Cerebellar cortex (tissue), 1 donor: ENCODE results near the gene UMODL1.
"Not testable (repeated sequence)": the region's sequence is repeated elsewhere in the genome, so short reads cannot be mapped to it uniquely, and the experiment has no call there.

Experiments used
- DNase-seq: peaks from one replicate; pipeline ENCODE4 v3.0.0-alpha.2; 2015; ENCODE audit warnings: low spot score

UMODL1 gene

GRCh38 chr21:42061195-42061985 lies 9.7 kb upstream of the UMODL1 start:
- DNase-seq, result no peak

DNA sequence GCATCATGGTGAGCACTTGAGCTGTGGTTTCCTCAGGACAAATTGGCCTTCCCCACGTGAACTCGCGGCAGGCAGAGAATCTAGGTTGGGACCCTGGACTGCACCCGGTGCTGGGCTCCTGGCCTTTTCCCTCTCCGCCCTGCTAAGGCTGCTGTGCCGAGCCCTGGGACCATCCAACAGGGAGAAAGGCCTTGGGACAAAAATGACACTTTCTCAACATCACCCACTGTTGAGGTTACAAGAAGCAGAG lies 9.2 kb upstream of the UMODL1 start:
- DNase-seq, result no peak

DNA sequence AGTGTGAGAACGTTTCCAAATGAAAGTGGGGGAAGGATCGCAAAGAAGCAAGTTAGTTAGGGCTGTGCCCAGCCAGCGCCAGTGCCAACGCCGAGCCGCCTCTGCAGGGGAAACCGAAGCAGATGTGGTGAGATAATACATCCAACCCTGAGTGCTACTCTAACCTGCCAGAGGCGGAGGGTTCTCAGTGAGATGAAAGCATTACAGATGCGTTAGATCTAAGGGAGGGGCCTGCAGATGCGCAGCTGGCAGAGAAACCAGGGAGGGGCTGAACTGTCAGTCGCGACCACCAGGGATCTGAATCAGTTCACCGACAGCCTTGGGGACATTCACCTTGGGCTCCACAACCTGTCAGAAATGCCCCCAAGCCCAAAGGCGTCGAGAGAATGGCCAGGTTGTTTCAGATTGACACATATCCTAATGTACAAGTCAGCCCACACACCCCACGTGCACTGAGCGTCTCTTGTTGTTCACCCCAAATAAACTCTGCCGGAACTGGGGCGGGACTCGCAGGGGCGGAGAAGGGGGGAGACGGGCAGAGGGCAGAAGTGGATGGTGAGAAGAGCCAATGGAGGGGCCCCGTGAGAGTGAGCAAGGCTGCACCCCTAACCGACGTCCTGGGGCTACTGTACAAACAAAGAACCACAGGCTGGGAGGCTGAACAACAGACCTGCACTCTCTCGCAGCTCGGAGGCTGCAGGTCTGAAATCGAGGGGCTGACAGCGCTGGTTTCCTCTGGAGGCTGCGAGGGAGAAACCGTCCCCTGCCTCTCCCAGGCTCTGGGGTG lies 8.7 kb upstream of the UMODL1 start:
- DNase-seq, result no peak

- DNase-seq, result no peak
These were observed 7.9 kb upstream of the UMODL1 start for GRCh38 chr21:42063191-42063570.

DNA sequence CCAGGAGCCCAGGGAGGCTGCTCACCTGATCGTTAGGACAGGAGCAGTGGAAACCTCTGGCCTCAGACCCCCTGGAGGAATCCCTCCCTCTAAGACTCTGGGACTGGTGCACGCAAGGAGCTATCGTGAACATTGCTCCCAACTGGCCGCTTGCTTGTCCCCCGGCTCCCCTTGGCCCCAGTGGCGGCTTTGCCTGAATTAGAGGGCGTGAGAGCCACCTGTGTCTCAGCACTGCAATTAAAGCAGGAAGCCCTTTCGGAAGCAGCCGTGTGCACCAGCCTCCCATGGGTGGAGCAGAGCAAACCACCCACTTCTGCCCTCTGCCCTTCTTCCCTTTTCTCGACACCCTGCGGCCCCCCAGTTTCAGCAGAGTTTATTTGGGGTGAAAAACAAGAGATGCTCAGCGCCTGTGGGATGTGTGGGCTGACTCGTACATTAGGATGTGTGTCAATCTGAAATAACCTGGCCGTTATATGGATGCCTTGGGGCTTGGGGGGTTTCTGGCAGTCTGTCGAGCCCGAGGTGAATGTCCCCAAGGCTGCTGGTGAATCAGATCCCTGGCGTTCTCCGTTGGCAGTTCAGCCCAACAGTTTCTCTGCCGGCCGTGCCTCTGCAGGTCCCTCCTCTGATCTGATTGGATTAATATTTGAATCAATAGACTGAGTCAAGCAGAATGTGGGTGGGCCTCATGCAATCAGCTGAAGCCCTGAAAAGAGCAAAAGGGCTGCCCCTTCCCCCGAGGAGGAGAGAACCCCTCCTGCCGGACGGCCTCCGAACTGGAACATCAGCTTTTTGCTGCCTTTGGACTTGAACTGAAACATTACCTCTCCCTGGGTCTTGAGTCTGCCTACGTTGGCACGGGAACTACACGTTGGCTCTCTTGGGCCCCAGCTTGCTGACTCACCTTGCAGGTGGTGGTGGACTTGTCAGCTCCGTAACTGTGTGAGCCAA lies 7.3 kb upstream of the UMODL1 start:
- no peak for DNase-seq

- DNase-seq, result no peak
These were observed 4.6 kb upstream of the UMODL1 start for GRCh38 chr21:42066521-42066920.

DNA sequence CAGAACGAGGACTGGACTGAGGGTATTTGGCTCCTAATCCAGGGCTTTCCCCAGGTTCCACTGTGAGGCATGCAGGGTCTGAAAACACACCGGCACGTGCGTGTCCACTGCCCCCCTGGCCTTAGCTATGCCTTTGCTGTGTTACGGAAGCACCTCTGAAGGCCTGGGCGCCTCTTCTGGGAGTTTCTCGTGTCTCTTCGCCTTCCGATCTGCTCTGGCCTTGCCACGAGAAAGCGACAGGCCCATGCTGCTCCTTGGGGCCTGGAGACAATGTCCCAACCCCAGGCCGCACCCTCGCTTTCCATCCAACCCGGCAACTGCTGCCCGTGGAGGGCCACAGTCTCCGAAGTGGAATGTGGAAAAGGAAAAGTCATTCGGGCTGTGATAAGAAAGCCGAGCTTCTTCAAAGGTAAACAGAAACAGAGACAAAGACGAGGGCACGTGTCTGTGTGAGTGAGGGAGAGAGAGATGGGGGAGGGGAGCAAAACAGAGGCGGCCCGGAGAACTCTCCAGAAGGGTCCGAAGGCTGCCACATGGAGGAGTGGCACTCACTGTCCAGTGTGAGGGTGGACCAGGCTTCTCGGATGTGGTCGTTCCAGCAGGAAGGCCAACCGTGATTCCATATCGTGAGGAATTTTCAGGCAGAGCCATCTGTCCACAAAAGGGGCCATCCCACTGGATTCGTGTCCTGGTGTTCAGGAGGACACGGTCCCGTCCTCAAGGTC lies 3.4 kb upstream of the UMODL1 start:
- no peak for DNase-seq

DNA sequence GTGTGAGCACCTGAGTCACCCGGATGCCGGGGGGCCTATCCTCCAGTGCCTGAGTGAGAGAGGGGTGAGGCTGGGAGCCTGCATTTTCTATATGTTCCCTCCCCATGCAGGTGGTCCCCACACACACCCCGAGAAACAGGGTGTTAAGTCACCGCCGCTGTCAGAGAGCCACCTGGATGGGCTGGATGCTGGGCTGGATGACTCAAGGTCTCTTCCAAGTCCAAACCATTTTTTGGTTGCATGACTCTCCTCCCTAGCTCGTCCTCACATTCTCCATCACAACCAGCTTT lies 2.9 kb upstream of the UMODL1 start:
- no peak for DNase-seq

DNA sequence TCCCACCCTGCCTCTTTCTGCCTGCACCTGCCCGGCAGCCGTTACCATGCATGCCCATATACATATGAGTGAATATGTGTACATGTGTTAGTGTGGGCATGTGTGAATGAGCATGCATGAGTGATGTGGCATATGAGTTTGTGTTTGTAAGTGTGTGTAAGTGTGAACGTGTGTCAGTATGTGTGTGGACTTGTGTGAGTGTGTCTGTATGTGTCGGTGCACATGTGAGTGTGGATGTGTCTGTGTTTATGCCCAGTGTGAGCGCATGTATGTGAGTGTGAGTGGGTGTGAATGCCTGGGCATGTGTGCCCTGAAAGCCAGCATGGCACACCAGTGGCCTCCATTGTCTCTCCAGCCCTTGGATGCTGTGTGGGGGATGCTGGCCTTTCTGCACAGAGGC lies 2.5 kb upstream of the UMODL1 start:
- DNase-seq, result no peak

DNA sequence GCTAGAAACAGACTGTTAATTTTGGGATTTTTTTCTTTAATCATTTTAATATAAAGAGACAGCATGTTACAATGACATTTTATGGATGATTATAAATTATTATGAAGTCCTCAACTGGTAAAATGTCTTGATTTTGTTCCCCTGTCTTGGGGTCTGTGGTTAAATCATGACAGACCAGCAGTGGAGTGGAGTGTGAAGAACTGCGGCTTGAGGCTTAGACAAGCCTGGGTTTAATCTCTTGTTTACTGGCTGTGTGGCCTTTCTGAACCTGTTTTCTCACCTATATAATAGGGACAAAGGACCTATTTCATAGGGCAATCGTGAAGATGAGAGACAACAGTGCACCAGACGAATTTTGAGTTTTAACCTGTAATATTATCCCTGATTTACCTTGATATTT lies 1.8 kb upstream of the UMODL1 start:
- DNase-seq, result no peak

- DNase-seq, result no peak
These were observed 1.3 kb upstream of the UMODL1 start for GRCh38 chr21:42069843-42070242.

DNA sequence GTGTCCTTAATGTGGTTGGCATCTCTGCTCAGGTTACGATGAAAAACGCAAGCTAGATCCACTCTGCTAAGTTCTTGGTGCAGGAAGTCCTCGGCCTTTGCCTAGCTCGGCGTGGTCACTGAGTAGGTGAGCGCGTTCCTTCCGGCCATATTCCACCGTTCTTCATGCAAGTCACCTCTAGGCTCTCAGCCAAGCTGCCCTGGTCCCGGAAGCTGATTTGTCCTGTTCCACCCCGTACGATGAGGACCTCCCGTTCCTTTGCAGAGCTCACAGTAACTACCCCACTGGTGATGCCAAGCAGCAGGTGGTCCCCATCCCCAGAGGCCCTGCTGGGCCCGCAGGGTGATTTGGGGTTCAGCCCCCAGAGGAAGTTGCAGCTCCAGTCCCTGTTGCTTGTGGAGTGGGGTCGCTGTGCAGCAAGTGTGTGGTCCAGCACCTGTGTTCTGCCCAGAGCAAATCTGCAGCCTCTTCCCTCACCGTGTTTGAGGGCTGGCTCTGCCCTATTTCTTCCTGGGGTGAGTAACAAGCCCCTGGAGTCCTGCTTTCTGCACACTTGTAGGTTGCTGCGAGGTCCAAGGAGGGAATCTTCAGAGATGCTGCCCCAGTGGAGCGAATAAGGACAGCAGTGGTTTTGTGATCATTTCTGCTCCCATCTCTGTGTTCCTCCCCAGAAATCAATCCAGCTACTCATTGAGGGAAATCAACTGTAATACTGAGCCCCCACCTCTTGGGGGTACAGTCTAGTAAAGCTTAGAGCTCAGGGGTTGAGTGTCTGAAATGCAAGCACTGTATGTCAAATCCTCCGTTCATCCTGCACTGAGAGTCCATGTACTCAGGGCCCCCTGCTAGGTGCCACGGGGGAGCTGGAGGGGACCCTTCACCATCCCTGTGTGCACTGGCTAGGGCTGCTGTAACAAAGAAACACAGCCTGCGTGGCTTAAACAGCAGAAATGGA lies 2.3 kb downstream of the UMODL1 start:
- DNase-seq, result no peak

DNA sequence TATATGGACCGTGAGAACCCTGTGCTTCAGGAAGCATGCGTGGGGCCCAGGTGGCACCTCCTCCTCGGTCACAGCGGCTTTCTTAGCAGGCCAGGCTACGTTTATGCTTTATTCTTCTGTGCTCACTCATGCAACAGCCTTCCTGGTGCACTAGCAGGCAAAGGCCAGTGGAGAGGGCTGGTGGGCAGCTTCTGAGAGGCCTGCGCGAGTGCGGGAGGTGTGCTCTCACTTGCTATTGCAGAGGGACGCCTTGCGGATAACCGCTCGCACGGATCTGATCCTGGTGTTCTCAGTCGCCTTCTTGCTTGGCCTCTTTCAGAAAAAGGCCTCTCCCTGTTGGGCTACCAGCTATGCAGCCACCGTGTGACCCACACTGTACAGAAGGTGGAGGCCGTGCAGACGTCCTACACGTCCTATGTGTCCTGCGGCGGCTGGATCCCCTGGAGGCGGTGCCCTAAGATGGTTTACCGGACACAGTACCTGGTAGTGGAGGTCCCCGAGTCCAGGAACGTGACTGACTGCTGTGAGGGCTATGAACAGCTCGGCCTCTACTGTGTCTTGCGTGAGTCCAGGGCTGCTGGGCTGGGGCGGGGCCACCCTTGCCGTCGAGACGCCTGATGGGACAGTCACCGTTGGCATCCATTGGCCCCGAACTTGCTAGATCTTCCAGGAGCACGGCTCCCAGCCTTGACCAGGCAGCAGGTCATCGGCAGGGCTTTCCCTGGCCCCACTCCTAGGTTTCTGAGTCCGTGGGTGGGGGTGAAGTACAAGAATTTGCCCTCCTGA lies 4.8 kb downstream of the UMODL1 start:
- DNase-seq, result no peak

DNA sequence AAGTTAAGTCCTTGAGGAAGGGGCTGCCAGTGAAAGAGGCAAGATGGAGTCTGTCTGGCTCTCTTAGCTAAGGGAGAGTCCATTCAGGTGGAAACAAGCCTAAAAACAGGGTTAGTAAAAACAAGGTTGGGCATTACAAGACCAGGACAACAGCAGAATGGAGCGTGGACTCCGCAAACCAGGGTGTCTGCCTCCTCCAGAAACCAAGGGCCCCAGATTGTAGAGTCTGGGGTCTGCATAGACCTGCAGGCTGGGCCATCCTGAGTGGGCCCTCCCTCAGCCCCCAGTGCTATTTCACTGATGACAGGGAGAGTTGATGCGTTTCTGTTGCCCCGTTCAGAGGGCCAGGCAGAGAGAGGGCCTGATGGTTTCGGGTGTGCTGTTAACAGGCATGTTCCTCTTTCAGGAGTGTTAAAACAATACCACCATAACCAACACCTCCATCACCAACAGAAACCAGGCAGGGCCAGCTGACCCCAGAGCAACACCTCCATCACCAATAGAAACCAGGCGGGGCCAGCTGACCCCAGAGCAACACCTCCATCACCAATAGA lies 6.6 kb downstream of the UMODL1 start:
- DNase-seq, result not testable (repeated sequence)

- DNase-seq, result not testable (repeated sequence)
These were observed 7.3 kb downstream of the UMODL1 start for GRCh38 chr21:42078247-42079007.

- DNase-seq, result no peak
These were observed 8.2 kb downstream of the UMODL1 start for GRCh38 chr21:42079008-42079938.

DNA sequence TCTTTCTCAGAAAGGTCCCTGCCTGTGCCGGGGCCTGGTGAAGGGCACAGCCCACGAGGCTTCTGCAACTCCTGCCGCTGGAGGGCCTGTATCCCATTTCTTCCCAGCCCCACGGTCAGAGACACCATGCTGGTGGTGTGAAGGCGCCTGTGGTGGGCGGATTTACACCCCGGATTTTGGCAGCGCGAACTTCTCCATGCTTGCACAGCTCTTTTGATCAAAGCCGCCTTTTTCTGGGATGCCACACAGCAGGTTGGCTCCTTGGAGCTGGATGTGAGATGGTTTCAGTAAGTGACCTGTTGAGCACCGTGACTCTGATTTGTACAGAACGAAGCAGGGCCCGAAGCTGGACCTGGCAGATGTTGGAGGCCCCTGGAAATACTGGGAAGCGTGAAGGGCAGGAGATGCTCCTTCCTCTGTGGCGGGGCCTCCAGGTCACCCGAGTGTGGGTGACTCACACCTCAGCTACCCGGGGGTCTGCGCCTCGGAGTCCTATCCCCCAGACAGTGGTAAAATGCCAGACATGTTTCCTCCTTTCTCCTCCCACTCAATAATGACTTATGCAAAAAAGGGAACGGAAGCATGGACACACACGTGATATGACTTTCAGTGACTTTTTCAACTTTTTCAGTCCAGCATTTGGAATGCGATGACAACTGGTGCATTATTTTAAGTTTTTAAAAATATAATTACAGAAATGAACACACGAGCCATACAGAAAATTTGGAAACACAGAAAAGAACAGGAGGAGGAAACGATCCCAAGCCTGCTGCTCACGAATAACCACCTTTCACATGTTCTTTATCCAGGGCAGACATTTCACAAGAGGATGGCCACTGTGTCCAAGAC lies 9.0 kb downstream of the UMODL1 start:
- no peak for DNase-seq
